HG02759 (cell line): ENCODE results near the gene ARID2.

Source experiments
- ATAC-seq: cut with Tn5 transposase; IDR thresholded peaks from one replicate; pipeline ENCODE4 v1.9.1; 2021; ENCODE audit warnings: mild to moderate bottlenecking, moderate library complexity; ENCODE audit not compliant: unreplicated experiment

The ARID2 gene

DNA sequence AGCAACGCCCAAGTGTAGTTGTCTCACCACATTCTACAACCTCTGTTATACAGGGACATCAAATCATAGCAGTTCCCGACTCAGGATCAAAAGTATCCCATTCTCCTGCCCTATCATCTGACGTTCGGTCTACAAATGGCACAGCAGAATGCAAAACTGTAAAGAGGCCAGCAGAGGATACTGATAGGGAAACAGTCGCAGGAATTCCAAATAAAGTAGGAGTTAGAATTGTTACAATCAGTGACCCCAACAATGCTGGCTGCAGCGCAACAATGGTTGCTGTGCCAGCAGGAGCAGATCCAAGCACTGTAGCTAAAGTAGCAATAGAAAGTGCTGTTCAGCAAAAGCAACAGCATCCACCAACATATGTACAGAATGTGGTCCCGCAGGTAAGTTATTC lies 123.0 kb downstream of the ARID2 start:
- ATAC-seq = no peak

DNA sequence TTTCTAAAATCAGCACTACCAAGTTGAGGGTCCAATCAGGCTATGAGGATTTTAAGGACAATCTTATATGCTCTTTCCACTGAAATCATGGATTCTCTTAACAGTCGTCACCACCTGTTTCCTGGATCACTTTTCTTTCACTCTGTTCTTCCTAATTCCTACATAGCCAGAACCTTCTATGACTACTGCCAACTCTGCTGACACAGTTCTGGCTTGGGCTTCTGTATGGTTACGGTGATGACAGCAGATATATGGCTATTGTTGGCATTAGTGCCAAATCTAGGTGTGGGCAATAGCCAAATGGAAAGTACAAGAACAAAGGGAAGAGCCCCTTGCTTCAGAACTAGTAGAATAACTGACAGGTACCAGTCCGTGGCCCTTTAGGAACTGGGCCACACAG lies 124.0 kb downstream of the ARID2 start:
- no peak for ATAC-seq

DNA sequence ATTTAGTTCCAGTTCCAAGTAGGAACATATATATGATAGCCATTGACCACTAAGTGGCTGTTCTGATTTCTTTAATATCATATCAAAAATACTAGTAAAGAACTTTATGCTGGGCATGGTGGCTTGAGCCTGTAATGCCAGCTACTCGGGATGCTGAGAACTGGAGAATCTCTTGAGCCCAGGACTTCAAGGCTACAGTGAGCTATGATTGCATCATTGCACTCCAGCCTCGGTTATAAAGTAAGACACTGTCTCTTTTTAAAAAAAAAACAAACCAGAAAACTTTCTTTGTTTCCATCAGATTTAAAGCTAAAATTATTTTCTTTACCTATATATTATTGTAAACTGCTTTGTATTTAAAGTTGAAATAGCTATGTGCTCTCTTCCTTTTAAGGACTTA lies 133.8 kb downstream of the ARID2 start:
- no peak for ATAC-seq

DNA sequence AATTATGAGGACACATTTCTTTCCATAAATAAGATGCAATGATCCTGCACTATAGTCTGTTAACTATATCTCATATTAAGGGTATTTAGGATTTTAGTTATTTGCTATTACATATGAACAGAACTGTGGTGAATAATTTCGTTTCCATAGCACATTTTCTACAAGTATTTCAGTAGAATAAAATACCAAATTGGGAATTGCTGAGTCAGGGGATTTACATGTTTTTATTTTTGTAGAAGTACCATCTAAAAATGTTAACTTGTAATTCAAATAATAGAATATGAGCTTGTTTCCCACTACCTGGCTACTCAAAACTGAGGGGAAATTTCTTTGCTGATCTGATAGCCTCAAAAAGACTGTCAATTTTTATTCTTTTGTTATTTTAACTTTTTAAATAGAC lies 136.8 kb downstream of the ARID2 start:
- ATAC-seq = no peak

DNA sequence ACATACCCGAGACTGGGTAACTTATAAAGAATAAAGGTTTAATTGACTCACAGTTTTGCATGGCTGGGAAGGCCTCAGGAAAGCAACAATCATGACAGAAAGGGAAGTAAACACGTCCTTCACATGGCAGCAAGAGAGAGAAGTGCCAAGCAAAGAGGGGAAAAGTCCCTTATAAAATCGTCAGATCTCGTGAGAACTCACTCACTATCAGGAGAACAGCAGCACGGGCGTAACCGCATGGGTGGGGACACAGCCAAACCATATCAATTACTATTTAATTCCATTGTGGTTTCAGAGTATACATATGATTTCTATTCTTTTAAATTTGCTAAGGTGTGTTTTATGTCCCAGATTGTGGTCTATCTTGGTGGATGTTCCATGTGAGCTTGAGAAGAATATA lies 142.9 kb downstream of the ARID2 start:
- no peak for ATAC-seq

DNA sequence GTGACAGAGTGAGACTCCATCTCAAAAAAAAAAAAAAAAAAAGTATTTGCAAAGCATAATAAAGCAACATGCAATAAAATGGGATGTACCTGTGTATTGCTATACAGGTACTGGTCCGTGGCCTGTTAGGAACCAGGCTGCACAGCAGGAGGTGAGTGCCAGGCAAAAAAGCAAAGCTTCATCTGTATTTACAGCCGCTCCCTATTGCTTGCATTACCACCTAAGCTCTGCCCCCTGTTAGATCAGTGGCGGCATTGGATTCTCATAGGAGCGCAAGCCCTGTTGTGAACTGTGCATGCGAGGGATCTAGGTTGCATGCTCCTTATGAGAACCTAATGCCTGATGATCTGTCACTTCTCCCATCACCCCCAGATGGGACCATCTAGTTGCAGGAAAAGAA lies 147.6 kb downstream of the ARID2 start:
- ATAC-seq = no peak

DNA sequence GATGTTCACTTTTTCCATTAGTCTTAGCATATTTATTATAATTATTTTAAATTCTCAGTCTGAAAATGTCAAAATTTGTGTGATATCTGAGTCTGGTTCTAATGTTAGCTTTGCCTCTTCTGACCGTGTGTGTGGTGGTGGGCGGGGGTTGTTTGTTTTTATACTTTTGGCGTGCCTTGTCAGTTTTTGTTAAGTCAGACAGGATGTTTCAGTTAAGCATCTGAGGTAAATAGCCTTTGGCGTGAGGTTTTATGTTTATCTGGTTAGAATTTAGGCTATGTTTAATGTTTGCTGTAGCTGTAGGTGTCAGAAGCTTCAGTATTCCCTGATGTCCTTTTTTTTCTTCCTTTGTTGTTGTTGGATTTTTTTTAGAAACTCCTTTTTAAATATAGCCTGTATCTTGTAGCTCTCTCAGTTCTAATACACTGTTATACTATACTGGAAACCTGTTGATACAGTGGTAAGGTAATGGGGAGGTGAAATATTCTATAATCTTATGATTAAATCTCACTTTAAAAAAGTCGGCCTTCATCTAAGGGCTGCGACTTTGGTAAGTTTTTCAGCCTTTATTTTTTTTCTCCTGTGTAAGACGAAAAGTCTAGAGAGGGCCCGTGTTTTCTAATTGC lies 149.2 kb downstream of the ARID2 start:
- ATAC-seq = no peak

DNA sequence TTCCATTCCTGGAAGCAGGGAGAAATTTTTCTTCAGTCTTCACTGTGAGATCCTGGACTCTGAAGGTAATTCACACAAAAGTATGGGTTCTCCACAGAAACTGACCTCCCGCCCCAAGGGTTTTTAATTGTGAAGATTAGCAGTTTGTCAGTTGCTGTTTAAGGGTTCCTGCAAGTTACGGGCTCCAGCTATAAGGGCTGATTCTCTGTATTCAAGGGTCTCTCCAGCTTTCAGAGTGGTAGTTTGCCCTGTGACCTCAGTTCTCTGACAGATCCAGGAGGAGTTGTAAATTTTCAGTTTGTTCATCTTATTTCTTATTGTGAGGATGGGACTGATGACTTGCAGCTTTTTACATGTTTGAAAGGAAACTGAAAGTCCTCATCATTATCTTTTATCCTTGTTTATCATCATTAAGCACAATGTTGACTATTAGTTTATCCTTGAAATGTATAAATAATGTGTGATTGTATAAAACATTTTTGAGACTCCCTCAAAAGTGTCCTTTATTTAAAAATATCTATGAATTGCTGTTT lies 149.9 kb downstream of the ARID2 start:
- ATAC-seq = no peak

DNA sequence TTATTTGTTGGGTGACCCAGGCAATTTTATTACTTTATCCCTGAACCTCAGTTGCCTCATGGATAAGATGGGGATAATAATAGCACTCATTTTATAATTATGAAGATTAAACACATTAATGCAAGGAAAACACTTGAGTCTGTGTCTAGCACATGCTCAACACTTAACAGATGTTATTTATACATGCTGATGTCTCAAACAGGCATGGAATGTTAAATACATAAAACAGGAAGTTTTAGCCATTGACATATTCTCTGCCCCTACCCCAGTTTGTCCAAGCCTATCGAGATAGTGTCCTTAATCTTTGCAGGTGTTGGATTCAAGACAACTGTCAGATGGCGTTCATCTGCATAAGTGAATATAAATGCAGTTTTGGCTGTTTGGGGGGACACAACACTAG lies 151.0 kb downstream of the ARID2 start:
- no peak for ATAC-seq

DNA sequence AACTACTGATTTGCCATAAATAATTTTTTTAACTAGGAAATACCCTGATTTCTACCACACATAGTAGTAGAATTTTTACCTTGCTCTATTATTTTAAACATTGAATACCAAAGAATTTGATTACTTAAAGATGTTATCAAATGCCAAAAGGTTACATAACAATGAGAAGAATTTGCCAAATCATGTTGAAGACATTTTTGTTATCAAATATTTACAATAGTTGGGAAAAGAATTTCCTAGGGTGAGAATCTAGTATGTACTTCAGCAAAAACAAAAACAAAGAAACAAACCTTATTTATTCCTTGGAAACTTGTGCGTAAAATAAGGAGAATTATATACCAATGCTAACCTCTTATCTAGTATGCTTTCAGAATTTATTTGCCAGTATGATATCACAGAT lies 153.7 kb downstream of the ARID2 start:
- no peak for ATAC-seq

DNA sequence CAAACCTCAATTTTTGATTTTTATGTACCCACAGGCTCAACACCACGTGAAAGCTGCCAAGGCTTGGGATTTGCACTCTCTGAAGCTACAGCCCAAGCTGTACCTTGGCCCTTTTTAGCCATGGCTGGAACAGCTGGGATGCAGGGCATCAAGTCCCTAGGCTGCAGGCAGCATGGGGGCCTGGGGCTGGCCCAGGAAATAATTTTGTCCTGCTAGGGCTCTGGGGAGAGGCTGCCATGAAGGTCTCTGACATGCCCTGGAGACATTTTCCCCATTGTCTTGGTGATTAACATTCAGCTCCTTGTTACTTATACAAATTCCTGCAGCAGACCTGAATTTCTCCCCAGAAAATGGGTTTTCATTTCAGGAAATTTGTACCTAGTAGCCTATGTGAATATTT lies 157.2 kb downstream of the ARID2 start:
- no peak for ATAC-seq

DNA sequence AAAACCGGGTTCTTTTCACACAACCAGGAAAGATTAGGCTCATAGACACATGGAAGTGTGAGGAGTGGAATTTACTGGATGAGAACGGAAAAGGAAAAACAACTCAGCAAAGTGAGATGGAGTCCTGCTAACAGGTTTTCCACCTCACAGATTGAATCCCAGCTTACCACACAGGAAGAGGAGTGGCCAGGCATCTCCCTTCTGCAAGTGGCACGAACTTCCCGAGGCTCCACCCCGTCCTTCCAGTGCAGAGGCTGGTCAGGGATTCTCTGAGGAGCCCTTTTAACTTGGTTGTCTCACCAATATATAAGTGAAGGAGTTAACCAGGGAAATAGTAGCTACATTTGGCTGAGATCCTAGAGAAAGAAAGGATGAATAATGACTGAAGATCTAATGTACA lies 158.0 kb downstream of the ARID2 start:
- no peak for ATAC-seq

DNA sequence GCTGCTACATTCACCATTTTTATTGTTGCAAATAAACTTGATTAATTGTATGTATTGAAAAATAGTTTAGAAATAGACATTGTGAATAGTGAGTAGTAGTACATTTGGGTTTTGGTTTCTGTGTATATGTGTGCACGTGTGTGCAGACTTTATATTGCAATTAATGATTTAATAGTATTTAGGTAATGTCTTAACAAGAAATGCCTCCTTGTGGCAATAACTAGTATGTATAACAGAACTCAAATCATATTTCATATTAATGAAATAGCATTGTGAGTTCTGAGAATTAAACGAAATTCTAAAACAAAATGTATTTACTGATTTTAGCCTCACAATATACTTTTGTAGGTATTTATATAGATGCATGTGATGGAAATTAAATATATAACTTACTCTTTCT lies 160.8 kb downstream of the ARID2 start:
- no peak for ATAC-seq

DNA sequence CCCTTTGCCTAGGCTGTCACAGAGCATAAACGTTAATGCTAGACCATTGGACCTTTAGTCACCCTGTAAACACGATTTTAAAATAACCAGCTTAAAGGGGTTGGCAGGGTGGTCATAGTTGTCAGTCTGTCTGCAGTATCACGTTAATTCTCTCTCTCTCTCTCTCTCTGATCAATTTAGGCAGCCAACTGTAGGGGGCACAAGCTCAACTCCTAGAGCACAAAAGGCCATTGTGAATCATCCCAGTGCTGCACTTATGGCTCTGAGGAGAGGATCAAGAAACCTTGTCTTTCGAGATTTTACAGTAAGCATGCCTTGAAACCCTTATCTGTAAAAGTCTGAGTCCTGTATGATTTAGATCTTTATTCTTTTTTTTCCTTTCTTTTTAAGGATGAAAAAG lies 163.7 kb downstream of the ARID2 start:
- ATAC-seq = no peak

DNA sequence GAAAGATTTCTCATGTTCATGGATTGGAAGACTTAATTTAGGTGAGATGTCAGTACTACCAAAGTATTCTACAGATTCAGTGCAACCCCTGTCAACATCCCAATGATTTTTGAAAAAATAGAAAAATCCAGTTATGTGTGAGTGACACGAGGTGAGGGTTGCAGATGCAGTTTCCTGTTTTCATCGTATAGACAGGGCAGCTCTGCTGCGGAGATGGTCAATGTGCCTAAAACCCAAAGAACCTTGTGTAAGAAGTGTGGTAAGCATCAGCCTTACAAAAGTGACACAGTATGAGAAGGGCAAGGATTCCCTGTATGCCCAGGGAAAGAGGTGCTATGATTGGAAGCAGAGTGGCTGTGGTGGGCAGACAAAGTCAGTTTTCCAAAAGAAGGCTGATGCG lies 166.5 kb downstream of the ARID2 start:
- ATAC-seq = no peak

DNA sequence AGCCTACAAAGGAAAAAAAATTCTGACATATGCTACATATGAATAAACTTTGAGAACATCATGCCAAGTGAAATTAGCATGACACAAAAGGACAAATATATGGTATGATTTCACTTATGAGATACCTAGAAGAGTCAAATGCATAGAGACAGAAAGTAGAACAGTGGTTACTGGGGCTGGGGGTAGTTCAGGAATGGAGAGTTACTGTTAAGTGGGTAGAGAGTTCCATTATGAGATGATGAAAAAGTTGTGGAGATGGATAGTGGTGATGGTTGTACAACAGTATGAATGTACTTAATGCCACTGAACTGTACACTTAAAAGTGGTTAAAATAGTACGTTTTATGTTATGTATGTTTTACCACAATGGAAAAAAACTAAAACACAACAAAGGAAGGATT lies 168.6 kb downstream of the ARID2 start:
- ATAC-seq = no peak

DNA sequence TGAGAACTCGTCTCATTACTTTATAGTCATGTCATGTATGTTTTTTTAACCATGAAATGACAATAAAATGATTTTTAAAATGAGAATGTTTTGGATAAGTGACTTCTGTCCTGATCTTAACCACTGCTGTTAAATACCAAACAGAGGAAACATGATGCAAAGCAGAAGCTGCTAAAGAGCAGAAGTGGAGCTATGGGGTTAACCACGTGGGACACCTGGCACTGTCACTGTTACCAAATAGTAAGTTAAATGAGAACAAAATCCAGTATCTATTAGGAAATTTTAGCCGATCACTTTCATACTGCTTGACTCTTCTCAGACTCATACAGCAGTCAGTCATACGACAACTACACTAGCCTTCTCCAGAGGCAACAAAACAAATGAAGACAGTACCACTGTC lies 178.4 kb downstream of the ARID2 start:
- ATAC-seq = peak; percentile 84

DNA sequence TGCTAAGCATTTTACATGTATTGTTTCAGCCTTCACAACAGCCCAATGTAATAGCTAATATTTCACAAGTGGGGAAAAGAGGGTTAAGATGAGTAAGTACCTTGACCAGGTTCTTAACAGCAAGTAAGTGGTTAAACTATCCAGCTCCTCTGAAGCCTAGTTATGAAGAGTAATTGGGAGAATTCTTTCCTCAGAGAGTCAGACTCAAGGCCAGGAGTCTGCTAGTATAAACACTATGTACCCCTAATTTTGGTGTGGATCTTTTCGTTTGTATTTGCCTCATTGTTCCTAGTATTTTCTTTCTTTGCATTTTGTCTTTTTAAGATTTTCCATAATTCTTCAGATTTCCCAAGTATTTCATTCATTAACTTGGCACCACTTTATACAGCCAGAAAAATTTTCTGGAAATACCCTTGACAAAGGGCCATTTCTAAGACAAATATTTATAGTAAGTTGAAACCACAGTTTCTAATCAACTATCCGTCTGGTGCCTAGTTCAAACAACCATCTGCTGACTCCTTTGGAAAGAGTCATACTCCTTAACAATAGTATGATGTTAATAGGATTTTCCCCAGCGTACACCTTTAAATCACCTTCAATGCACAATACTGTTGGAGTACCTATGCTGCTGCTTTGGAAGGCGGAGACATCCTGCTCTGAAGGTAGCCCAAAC lies 179.7 kb downstream of the ARID2 start:
- ATAC-seq = no peak

DNA sequence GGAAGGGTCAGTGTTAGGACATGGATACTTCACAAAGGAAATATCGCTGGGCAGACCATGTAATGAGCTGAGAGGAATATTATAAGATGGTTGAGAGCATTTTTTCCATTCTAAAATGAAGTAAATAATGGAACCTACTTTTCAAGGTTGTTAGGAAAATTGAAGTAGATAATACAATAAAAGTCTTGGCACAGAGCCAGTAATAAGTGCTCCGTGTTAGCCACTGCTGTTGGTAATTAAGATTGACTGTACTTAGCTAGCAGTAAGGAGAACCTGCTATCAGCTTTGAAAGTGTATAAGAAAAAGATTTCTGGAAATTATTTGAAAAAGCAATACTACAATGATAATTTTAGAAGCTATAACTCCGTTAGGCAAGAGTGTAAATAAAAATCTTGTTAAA lies 183.3 kb downstream of the ARID2 start:
- no peak for ATAC-seq

DNA sequence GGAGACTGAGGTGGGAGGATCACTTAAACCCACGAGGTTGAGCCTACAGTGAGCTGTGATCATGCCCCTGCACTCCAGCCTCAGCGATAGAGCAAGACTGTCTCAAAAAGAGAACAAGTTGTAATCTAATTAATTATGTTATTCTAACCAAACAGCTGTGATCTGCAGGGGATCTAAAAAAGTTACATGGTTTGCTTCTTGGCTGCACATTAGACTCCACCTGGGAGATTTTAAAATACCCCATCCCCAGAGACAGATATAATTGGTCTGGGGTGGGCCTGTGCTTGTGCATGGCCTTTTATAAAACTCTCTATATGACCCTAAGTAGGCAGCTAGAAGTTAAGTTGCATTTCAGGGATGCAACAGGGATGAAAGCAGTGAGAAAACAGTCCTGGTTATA lies 184.1 kb downstream of the ARID2 start:
- ATAC-seq = no peak

DNA sequence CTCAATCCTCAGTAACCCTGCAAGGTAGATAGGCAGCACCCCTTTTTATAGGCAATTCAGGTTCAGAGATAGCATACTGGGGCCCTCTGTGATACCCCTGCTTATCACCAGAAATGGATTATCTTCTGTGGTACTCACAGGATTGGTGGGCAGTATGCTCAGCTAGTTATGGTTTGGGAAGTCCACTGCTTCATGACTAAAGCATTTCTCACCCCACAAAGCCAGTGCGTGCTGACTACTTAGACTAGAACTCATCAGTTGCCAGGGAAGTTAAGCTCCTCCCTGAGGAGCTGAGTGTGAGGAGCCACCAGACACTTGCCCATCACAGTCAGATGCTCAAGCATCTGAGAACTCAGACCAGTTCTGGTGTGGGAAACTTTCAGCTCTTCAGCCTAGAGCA lies 184.6 kb downstream of the ARID2 start:
- peak; percentile 58 for ATAC-seq

DNA sequence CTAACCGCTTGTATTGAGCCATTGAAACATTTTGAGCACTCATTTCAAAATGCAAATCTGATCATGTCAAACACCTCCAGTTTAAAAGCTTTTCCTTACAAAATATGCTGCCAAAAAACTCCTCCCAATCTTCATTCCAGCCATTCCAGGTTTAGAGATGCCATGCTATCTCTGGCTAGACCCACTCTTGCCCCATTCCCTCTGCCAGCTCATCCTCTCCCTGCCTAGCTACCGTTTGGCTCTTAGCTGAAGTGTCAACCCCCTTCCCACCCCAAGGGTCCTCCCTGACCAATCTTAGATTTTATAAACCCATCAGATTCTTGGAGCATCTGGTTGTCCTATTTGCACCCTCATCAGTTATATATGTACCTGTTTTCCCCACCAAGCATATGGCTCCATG lies 185.9 kb downstream of the ARID2 start:
- no peak for ATAC-seq

DNA sequence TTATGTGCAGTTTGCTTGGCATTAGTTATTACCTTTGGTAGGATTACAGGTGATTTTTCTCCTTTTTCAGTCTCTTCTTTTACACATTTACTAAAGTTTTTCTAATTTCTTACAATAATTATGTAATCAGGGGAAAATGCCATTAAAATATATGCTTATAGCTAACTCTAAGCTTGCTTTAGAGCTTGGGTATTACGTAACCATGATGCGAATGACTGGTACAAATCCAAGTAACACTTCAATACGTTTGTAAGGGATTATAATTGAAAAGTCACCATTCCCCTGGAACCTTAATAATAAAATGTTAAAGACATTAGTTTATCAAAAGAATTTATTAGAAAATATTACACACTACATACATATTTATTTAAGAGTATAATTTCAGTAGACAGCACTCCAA lies 189.3 kb downstream of the ARID2 start:
- ATAC-seq = no peak
